ENCODE data around the gene ETV6.

The ETV6 gene

DNA sequence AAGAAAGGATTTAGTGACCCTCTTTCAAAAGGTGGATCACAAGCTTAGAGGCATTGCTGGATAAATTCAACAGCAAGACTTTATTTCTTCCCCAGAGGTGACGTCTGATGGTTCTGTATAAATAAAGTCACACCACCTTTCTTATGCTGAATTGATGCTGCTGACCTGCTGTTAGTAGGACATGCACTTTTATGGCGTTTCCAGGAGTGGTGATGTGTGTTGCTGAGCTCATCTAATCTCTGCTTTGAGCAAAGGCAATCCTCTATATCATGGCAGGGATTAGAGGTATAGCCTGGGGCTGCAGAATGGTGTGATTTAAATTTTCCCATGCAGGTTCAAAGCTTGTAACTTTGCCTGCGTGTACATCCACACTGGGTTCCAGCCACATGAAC is 94.9 kb downstream of the ETV6 start:
- Histone ChIP-seq H3K4me1 (ENCODE audit: control insufficient read depth, insufficient read depth, low read length) (peaks cover 15% of the 10 kb centered on the region), H3K36me3 (ENCODE audit: control insufficient read depth, insufficient read depth, low read length, severe bottlenecking) (no peaks in the 10 kb centered on the region)
- DNase-seq (ENCODE audit: low read depth) = no peak

DNA sequence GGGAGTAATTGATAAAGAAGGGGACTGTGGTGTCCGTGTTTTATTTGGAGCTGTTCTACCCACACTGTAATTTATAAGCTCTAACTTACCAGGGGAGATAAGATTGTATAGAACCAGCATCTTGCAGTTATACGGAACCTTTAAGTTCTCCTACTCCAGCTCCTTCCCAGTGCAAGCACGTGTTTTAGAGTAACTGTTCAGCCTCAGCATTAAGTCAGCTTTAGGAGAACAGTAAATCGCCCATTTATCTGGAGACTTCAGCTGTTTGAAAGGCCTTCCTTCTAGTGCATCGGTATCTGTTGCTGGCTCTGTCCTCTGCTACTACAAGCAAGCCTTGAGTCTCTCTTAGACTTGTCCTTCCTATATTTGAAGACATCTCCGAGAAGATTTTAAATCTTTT is 95.6 kb downstream of the ETV6 start:
- no peak for DNase-seq (ENCODE audit: low read depth)
- no peaks in the 10 kb centered on the region for H3K36me3 ChIP-seq (ENCODE audit: control insufficient read depth, insufficient read depth, low read length, severe bottlenecking)
- peaks cover 15% of the 10 kb centered on the region for H3K4me1 ChIP-seq (ENCODE audit: control insufficient read depth, insufficient read depth, low read length)
- H3K9ac ChIP-seq (ENCODE audit: low read length) = no peak overlapping the region
- H3K27me3 ChIP-seq (replicated peaks; ENCODE audit: control insufficient read depth, insufficient read depth, low read length) = no peaks in the 10 kb centered on the region
- H3K4me3 ChIP-seq (ENCODE audit: low read length) = no peak overlapping the region
- H3K9me3 ChIP-seq (ENCODE audit: control insufficient read depth, low read length) = no peaks in the 10 kb centered on the region

More for the DNA sequence above, 94.9 kb downstream of the ETV6 start:
- Histone ChIP-seq H3K27me3 (replicated peaks; ENCODE audit: control insufficient read depth, insufficient read depth, low read length) (no peaks in the 10 kb centered on the region), H3K9me3 (ENCODE audit: control insufficient read depth, low read length) (no peaks in the 10 kb centered on the region), H3K9ac (ENCODE audit: low read length) (no peak overlapping the region), H3K4me3 (ENCODE audit: low read length) (no peak overlapping the region)

DNA sequence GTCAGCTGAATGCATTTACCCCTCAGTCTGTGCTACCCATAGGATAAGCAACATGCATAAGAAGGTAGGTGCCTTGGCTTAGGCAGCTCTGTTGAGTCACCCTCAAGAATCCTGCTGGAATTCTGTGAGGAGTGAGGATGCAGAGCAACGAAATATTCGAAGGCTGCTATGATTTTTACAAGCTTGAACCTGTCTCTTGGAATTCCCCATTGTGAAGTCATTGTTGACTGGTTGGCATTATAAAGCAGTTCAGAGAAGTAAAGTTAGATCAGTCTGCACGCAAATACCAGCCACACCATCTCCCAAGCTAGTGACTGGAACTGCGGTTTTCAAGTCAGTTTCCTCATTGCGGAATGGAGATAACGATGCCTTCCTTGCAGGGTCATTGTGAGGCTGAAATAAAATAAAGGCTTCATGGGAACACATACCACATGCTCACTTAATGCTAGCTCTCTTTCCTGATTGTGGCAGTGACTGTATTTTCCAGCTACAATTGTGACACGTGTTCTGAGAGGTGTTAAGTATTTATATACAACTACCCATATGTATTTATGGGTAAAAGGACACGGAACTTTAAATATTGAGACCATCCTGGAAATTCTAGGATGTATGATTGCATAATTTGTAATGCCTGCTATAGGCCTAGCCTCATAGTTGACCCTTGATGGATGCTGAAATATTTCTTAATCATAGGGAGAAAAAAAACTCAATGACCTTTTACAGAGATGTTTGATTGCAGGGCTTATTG is 96.7 kb downstream of the ETV6 start:
- Histone ChIP-seq H3K4me3 (ENCODE audit: low read length) (no peak overlapping the region), H3K27me3 (replicated peaks; ENCODE audit: control insufficient read depth, insufficient read depth, low read length) (no peaks in the 10 kb centered on the region), H3K9me3 (ENCODE audit: control insufficient read depth, low read length) (no peaks in the 10 kb centered on the region), H3K4me1 (ENCODE audit: control insufficient read depth, insufficient read depth, low read length) (peaks cover 15% of the 10 kb centered on the region), H3K36me3 (ENCODE audit: control insufficient read depth, insufficient read depth, low read length, severe bottlenecking) (no peaks in the 10 kb centered on the region), H3K9ac (ENCODE audit: low read length) (no peak overlapping the region)
- DNase-seq (ENCODE audit: low read depth) = peak; percentile 48

DNA sequence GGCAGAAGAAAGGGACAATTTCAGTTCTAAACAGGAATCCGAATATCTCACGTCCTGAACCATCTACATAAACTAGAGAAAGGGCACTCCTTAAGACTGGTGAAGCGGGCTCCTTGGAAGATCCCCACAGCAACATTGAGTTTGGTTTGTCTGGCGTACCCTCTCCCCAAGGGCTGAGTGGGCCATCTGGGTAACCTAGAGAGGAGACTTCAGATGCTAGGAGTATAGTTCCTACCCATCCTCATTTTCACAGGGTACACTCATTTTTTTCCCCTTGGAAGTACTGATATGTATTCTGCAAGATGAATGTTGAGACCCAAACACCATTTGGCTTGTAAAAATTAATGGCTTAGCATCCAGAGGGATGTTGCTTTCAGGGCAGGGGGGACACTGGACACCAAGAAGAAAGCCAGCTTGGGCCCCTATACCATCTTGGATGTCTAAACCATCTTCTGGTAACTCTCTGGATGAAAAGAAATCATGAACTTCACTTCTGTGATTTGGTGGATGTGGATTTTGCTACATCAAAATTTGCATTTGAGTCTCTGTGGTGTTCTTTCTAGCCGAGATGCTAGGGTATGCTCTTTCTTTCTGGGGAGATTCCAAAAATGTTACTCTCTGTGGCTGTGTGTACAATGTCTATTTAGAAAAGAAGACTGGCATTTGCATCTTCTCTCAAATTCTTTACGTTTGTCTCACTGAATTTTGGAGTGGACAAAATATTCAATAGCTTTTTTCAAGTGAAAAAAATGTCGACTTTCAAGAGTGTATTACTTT is 97.7 kb downstream of the ETV6 start:
- no peak overlapping the region for H3K4me3 ChIP-seq (ENCODE audit: low read length)
- H3K4me1 ChIP-seq (ENCODE audit: control insufficient read depth, insufficient read depth, low read length) = peaks cover 15% of the 10 kb centered on the region
- H3K36me3 ChIP-seq (ENCODE audit: control insufficient read depth, insufficient read depth, low read length, severe bottlenecking) = no peaks in the 10 kb centered on the region
- DNase-seq (ENCODE audit: low read depth) = no peak
- H3K27me3 ChIP-seq (replicated peaks; ENCODE audit: control insufficient read depth, insufficient read depth, low read length) = no peaks in the 10 kb centered on the region
- H3K9ac ChIP-seq (ENCODE audit: low read length) = no peak overlapping the region
- no peaks in the 10 kb centered on the region for H3K9me3 ChIP-seq (ENCODE audit: control insufficient read depth, low read length)

DNA sequence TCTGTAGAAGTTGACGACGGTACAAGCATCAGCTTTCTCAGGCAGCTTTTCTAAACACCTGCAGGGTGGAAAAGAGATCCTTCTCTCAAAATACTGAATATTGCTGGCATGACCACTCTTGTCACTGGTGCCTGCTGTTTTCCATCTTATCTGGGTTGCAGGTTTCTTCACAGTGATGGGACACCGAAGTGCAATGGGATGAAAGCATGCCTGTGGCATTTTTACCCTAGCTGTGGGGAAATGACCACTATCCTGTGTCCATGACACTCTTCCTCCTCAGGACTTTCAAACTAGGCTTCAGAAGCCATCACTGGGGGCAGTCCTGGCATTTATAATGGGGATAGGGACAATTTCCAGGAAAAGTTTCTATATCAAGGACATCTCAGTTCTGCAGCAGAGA is 98.5 kb downstream of the ETV6 start:
- Histone ChIP-seq H3K36me3 (ENCODE audit: control insufficient read depth, insufficient read depth, low read length, severe bottlenecking) (no peaks in the 10 kb centered on the region), H3K4me1 (ENCODE audit: control insufficient read depth, insufficient read depth, low read length) (peaks cover 15% of the 10 kb centered on the region), H3K9ac (ENCODE audit: low read length) (no peak overlapping the region), H3K27me3 (replicated peaks; ENCODE audit: control insufficient read depth, insufficient read depth, low read length) (no peaks in the 10 kb centered on the region), H3K9me3 (ENCODE audit: control insufficient read depth, low read length) (no peaks in the 10 kb centered on the region), H3K4me3 (ENCODE audit: low read length) (no peak overlapping the region)
- DNase-seq (ENCODE audit: low read depth) = no peak

DNA sequence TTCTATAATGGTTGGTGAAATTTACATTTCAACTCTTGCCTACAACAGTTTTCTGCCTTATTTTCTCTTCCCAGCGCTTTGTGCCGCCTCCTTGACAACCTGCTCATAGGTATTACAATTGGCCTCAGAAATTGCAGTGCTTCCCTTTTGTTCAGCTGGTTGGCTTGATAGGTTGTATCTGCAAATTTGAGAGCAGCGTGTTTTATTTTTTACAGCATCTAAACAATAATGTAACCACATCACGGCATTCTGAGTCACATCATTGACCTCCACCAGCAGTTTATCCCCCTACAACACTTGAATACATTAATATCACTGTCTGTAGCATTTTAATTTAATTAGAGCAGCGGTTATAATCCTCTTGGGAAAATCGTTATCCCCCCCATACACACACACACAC is 99.4 kb downstream of the ETV6 start:
- Histone ChIP-seq H3K4me3 (ENCODE audit: low read length) (no peak overlapping the region), H3K27me3 (replicated peaks; ENCODE audit: control insufficient read depth, insufficient read depth, low read length) (no peaks in the 10 kb centered on the region), H3K9me3 (ENCODE audit: control insufficient read depth, low read length) (no peaks in the 10 kb centered on the region), H3K9ac (ENCODE audit: low read length) (no peak overlapping the region), H3K4me1 (ENCODE audit: control insufficient read depth, insufficient read depth, low read length) (peaks cover 19% of the 10 kb centered on the region), H3K36me3 (ENCODE audit: control insufficient read depth, insufficient read depth, low read length, severe bottlenecking) (peaks cover 3% of the 10 kb centered on the region)
- DNase-seq (ENCODE audit: low read depth) = no peak

DNA sequence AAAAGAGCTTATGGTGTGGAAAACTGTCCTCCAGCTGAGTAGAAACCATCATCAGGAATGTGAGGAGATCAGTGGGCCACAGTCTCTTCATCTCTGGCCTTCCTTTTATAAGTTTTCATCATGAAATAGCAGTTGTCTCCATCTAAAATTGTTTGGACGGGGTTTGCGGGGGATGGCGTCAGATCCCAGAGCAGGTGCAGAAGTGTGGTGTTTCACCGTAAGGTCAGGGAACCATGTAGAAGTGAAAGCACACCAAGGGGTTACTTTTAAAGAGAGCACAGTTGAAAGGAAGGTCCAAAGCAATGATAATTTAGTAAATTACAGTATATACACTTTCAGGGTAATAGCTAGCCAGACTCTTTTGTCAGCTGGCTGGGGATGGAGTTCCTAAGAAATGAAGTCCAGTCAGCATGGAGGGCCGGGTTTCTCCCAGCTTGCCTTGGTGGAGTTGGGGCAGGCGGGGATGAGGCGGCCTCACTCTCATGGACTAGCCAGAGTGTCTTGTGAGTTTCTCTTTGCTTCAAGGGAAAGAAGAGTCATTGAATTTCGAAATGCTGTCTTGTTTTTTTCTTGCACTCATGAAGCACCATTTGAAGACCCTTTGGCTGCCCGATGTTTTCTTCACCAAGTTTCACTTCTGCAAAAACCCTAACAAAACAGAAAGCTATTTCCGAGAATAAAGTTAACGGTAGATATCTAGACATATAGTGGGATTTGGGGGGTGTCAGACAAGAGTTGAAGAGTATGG is 100.6 kb downstream of the ETV6 start:
- Histone ChIP-seq H3K9ac (ENCODE audit: low read length) (no peak overlapping the region), H3K4me1 (ENCODE audit: control insufficient read depth, insufficient read depth, low read length) (peaks cover 24% of the 10 kb centered on the region), H3K4me3 (ENCODE audit: low read length) (no peak overlapping the region), H3K9me3 (ENCODE audit: control insufficient read depth, low read length) (no peaks in the 10 kb centered on the region), H3K36me3 (ENCODE audit: control insufficient read depth, insufficient read depth, low read length, severe bottlenecking) (peaks cover 11% of the 10 kb centered on the region), H3K27me3 (replicated peaks; ENCODE audit: control insufficient read depth, insufficient read depth, low read length) (no peaks in the 10 kb centered on the region)
- DNase-seq (ENCODE audit: low read depth) = no peak

DNA sequence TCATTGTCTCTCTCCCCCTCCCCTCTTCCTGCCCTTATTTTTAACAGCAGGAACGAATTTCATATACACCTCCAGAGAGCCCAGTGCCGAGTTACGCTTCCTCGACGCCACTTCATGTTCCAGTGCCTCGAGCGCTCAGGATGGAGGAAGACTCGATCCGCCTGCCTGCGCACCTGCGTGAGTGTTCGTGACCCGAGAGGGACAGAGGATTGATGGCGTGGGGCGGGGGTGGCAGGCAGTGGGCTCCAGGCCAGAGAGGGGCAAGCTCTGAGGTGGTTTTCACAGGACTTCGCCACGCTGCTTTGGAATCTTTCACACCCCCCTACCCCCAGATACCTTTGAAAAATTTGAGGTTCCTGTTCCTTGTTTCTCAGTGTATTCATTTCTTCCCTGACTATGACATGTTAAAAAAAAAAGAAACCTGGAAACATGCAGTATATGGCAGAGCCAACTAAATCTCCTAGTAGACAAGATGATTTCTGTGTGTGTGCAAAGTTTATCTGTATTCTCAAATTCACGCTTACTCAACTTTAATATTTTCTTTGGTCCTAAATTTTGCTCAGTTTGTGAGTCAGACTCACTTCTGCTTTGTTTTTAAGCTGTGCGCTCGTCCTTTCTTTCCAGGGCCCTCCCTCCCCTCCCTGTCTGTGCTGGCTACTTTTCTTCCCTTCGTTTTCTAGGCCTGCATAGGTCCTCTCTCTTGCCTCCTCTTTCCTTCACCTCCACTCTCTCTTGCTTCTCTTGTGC is 103.1 kb downstream of the ETV6 start:
- DNase-seq (ENCODE audit: low read depth) = no peak
- H3K9me3 ChIP-seq (ENCODE audit: control insufficient read depth, low read length) = no peaks in the 10 kb centered on the region
- peaks cover 22% of the 10 kb centered on the region for H3K4me1 ChIP-seq (ENCODE audit: control insufficient read depth, insufficient read depth, low read length)
- H3K36me3 ChIP-seq (ENCODE audit: control insufficient read depth, insufficient read depth, low read length, severe bottlenecking) = peaks cover 11% of the 10 kb centered on the region
- H3K9ac ChIP-seq (ENCODE audit: low read length) = no peak overlapping the region
- H3K27me3 ChIP-seq (replicated peaks; ENCODE audit: control insufficient read depth, insufficient read depth, low read length) = no peaks in the 10 kb centered on the region
- no peak overlapping the region for H3K4me3 ChIP-seq (ENCODE audit: low read length)

DNA sequence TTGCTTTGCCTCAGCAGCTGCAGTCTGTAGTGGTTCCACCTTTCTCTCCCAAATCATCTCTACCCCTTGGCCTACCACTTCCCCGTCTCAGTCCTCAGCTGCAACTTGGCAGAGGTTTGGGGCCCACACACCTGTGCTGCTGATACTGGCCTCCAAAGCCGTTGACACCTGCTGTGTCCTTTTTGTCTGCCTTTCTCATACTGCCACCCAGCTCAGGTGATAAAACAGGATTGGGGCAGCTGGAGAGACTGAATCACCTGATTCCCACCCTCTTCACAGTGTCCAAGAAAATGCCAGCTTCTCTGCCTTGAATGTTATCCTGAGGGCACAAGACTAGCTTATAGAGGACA is 103.7 kb downstream of the ETV6 start:
- Histone ChIP-seq H3K9me3 (ENCODE audit: control insufficient read depth, low read length) (no peaks in the 10 kb centered on the region), H3K9ac (ENCODE audit: low read length) (no peak overlapping the region), H3K4me3 (ENCODE audit: low read length) (no peak overlapping the region), H3K36me3 (ENCODE audit: control insufficient read depth, insufficient read depth, low read length, severe bottlenecking) (peaks cover 11% of the 10 kb centered on the region), H3K27me3 (replicated peaks; ENCODE audit: control insufficient read depth, insufficient read depth, low read length) (no peaks in the 10 kb centered on the region), H3K4me1 (ENCODE audit: control insufficient read depth, insufficient read depth, low read length) (peaks cover 22% of the 10 kb centered on the region)
- no peak for DNase-seq (ENCODE audit: low read depth)

DNA sequence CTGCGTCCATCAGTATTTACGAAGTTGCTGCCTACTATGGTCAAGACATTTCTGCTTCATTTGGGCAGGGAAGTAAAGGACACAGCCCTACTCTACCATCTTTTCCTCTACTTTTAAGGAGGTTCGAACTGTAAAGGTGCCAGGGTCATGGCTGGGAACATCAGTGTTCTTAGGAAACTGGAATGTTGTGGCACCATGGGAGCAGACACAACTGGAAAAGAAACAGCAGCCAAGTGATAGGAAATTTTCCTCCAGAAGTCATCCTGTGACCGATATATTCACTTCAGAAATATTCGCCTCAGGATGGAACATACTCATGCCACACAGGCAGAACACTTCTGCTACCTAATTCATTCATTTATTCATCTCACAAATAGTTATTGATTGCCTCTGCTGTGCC is 104.4 kb downstream of the ETV6 start:
- peak; percentile 6 for DNase-seq (ENCODE audit: low read depth)
- H3K9me3 ChIP-seq (ENCODE audit: control insufficient read depth, low read length) = no peaks in the 10 kb centered on the region
- peaks cover 22% of the 10 kb centered on the region for H3K4me1 ChIP-seq (ENCODE audit: control insufficient read depth, insufficient read depth, low read length)
- H3K36me3 ChIP-seq (ENCODE audit: control insufficient read depth, insufficient read depth, low read length, severe bottlenecking) = peaks cover 11% of the 10 kb centered on the region
- no peaks in the 10 kb centered on the region for H3K27me3 ChIP-seq (replicated peaks; ENCODE audit: control insufficient read depth, insufficient read depth, low read length)
- no peak overlapping the region for H3K9ac ChIP-seq (ENCODE audit: low read length)
- H3K4me3 ChIP-seq (ENCODE audit: low read length) = no peak overlapping the region

DNA sequence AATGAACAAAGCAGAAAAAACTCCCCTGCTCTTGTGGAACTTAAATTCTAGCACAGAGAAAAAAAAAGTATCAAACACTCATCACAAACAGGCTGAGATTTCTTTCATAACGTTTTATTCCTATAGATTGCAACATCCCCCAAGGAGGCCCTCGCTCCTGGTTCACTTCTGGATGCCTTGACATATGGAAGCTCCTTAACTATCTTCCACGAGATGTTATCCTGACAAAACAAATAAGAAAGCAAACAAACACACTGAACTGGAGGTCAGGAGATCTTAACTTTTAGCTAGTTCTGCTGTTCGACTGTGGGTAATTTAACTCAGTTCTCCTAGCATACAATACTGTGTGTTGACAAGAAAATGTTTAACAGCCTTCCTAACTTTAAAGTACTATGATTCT is 104.8 kb downstream of the ETV6 start:
- DNase-seq (ENCODE audit: low read depth) = no peak
- Histone ChIP-seq H3K9me3 (ENCODE audit: control insufficient read depth, low read length) (no peaks in the 10 kb centered on the region), H3K4me1 (ENCODE audit: control insufficient read depth, insufficient read depth, low read length) (peaks cover 22% of the 10 kb centered on the region), H3K4me3 (ENCODE audit: low read length) (no peak overlapping the region), H3K36me3 (ENCODE audit: control insufficient read depth, insufficient read depth, low read length, severe bottlenecking) (peaks cover 11% of the 10 kb centered on the region), H3K27me3 (replicated peaks; ENCODE audit: control insufficient read depth, insufficient read depth, low read length) (no peaks in the 10 kb centered on the region), H3K9ac (ENCODE audit: low read length) (no peak overlapping the region)
